Measurements from ENCODE around the gene NELL2.
"Not testable (repeated sequence)": the region's sequence is repeated elsewhere in the genome, so short reads cannot be mapped to it uniquely, and the experiment has no call there.

The NELL2 gene

DNA sequence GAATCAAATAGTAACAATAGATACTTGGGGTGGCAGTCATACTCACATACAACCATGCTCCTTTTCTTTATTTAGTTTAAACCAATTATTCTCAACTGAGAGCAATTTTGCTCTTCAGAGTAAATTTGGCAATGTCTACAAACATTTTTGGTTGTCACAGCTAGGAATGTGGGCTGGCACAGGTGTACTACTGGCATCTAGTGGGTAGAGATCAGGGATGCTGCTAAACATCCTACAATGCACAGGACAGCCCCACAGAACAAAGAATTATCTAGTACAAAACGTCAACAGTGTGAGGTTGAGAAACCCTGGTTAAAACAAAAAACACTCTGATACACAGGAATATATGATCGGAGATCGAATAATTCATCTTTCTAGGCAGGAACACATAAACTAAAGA is 186.5 kb downstream of the NELL2 start:
- TF ChIP-seq CTCF (conservative IDR thresholded peaks at IDR 0.05), result no peak
- no peak overlapping the region for H3K27ac ChIP-seq

DNA sequence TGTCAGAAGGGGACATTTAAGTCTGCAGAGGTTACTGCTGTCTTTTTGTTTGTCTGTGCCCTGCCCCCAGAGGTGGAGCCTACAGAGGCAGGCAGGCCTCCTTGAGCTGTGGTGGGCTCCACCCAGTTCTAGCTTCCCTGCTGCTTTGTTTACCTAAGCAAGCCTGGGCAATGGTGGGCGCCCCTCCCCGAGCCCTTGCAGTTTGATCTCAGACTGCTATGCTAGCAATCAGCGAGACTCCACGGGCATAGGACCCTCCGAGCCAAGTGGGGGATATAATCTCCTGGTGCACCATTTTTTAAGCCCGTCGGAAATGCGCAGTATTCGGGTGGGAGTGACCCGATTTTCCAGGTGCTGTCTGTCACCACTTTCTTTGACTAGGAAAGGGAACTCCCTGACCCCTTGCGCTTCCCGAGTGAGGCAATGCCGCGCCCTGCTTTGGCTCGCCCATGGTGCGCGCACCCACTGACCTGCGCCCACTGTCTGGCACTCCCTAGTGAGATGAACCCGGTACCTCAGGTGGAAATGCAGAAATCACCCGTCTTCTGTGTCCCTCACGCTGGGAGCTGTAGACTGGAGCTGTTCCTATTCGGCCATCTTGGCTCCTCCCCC is 189.2 kb downstream of the NELL2 start:
- H3K27ac ChIP-seq, result not testable (repeated sequence)

DNA sequence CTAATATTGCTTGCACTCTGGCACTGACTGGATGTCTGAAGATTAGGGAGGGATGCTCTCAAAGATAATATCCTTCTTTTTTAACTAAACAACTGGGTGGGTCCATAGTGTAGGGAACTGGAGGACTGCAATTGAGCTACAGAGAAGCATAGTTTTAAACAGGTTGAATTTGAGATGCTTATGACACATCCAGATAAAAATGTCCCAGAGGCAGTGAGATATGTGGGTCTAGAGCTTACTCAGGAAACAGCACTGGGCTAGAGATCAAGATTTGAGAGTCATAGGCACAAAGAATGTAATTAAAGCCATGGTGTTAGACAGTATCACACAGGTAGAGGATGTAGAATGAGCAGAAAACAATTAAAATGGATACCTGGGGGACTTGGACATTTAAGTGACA is 198.4 kb downstream of the NELL2 start:
- no peak for TF ChIP-seq CTCF (conservative IDR thresholded peaks at IDR 0.05)
- no peak overlapping the region for H3K27ac ChIP-seq

GRCh38 chr12:44674875-44675274 is 201.2 kb downstream of the NELL2 start:
- no peak for TF ChIP-seq CTCF (conservative IDR thresholded peaks at IDR 0.05)
- no peak overlapping the region for H3K27ac ChIP-seq

- no peak for TF ChIP-seq CTCF (conservative IDR thresholded peaks at IDR 0.05)
- H3K27ac ChIP-seq, result no peak overlapping the region
These were observed 202.3 kb downstream of the NELL2 start for GRCh38 chr12:44673811-44674210.

- no peak overlapping the region for H3K27ac ChIP-seq
- no peak for TF ChIP-seq CTCF (conservative IDR thresholded peaks at IDR 0.05)
These were observed 204.1 kb downstream of the NELL2 start for GRCh38 chr12:44672042-44672441.

DNA sequence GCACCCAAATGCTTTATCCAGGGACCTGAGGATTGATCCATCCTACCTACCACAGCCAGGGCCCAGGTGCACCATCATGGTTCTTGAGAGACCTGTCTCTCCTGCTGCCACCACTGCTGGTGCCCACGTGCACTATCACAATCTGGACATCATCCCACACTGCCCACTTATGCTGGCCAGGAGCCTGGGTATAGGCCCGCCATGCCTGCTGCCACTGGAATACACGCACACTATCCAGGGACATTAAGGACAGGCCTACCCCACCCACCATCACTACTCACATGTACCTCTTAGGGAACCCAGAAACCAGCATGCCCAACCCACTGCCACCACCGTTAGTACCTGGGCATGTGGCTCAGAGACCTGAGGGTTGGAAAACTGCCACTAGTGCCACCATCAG is 207.7 kb downstream of the NELL2 start:
- TF ChIP-seq CTCF (conservative IDR thresholded peaks at IDR 0.05), result no peak

DNA sequence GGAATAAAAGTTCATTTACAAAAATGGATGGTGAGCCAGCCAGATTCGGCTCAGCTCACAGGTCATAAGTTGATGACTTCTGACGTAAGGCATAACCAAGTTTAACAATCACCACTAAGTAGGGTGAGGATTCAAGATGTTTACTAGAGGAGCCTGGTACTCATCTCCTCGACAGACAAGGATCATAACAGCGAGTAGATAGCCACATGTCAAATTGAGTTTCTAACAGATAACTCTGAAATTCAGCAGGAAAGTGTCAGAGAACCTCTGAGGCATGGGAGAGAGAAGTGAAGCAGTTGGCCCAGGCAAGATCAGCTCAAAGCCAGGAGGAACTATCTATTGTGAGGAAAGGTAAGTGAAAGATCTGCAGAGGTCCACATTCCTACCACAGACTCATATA is 208.7 kb downstream of the NELL2 start:
- TF ChIP-seq CTCF (conservative IDR thresholded peaks at IDR 0.05), result no peak
- no peak overlapping the region for H3K27ac ChIP-seq

More for the DNA sequence above, 207.7 kb downstream of the NELL2 start:
- no peak overlapping the region for H3K27ac ChIP-seq

Measured in VCaP (cell line).